Measurements from ENCODE around the gene TGM3.

The TGM3 gene

GRCh38 chr20:2385026-2385425, 89.2 kb downstream of the TGM3 start:
- no peak for DNase-seq

- DNase-seq, result no peak
These were observed 89.7 kb downstream of the TGM3 start for GRCh38 chr20:2385496-2385895.

GRCh38 chr20:2386516-2387179, 90.8 kb downstream of the TGM3 start:
- DNase-seq, result no peak

GRCh38 chr20:2387180-2387577, 91.4 kb downstream of the TGM3 start:
- DNase-seq, result no peak

- no peak for DNase-seq
These were observed 91.8 kb downstream of the TGM3 start for GRCh38 chr20:2387580-2387979.

All from NCI-H446 treated with DMSO at 0.1 percent for 48 hours (cell line).